ENCODE results near the gene PIAS4. TPM values are rescaled to one million over a fixed set of nuclear protein-coding genes. Genes with fewer than 3 reads are reported as not detected.

Gene PIAS4
- total and polyA plus RNA-seq, 2 donors (not counting 3 experiments of a cell fraction or from before 2014, with no cell fraction given) = 26.2 to 46.2 TPM

- H3K27ac ChIP-seq (ENCODE audit: insufficient read depth, low read depth, low read length) = no peak overlapping the region
- H4K20me1 ChIP-seq (replicated peaks; ENCODE audit: control insufficient read depth, extremely low read depth, insufficient read depth, low read length) = no peaks in the 10 kb centered on the region
- H3K79me2 ChIP-seq (ENCODE audit: control insufficient read depth, insufficient read depth, low read length) = no peaks in the 10 kb centered on the region
- CTCF ChIA-PET = interaction anchor here (1.0 to 2.0 kb wide), 4 partner anchors 8 to 58 kb away, joined by 3 to 7 read pairs (median 3); no protein-coding TSS in a partner anchor
- no peak overlapping the region for H3K9ac ChIP-seq (replicated peaks; ENCODE audit: extremely low read depth, insufficient read depth, low read length)
- POLR2A ChIA-PET = no interaction called here
- H2AFZ ChIP-seq (ENCODE audit: low read depth, low read length) = no peak overlapping the region
- H3K9me3 ChIP-seq (replicated peaks; ENCODE audit: control insufficient read depth, insufficient read depth, low read length) = no peaks in the 10 kb centered on the region
- DNase-seq (ENCODE audit: low read depth, low spot score) = no peak
- TF ChIP-seq POLR2AphosphoS5 (IDR thresholded peaks at IDR 0.05; ENCODE audit: insufficient read depth, low read depth, low read length) (no peak), JUN (IDR thresholded peaks at IDR 0.05; ENCODE audit: borderline replicate concordance, insufficient read depth, insufficient read length, low read depth) (no peak), MYC (IDR thresholded peaks at IDR 0.05; ENCODE audit: low read depth, low read length) (no peak), CTCF (IDR thresholded peaks at IDR 0.05; ENCODE audit: extremely low read depth in 1 of 2, insufficient read depth in 1 of 2, low read depth in 1 of 2, low read length in 2 of 2) (no peak), MAX (IDR thresholded peaks at IDR 0.05; ENCODE audit: insufficient read depth, insufficient read length) (no peak), GATA2 (IDR thresholded peaks at IDR 0.05; ENCODE audit: insufficient read depth, insufficient read length, low read depth, low read length) (no peak), POLR2A (IDR thresholded peaks at IDR 0.05; ENCODE audit: low read depth, low read length) (no peak), EZH2 (IDR thresholded peaks at IDR 0.05; ENCODE audit: borderline replicate concordance, low read depth, low read length, severe bottlenecking) (no peak), FOS (IDR thresholded peaks at IDR 0.05; ENCODE audit: borderline replicate concordance, insufficient read depth, low read length) (no peak)
- no peaks in the 10 kb centered on the region for H3K9me1 ChIP-seq (replicated peaks; ENCODE audit: control insufficient read depth, extremely low read depth, insufficient read depth, low read length)
- no peak overlapping the region for H3K4me2 ChIP-seq (ENCODE audit: insufficient read depth, low read length)
- H3K27me3 ChIP-seq (ENCODE audit: control insufficient read depth in 2 of 2, insufficient read depth in 2 of 2, low read length in 2 of 2) = no peaks in the 10 kb centered on the region
- BruUV-seq (replicated peaks) = no TSS peak
- dilution Hi-C loops (cut with MboI; ENCODE audit: extremely low pct_ligation_motif_present, low sequenced_read_pairs) = no loop called here
- FAIRE-seq = no peak
- no peaks in the 10 kb centered on the region for H3K36me3 ChIP-seq (ENCODE audit: control insufficient read depth in 2 of 2, extremely low read depth in 1 of 2, insufficient read depth in 2 of 2, low read length in 2 of 2)
- intact Hi-C loops (cut with micrococcal nuclease) = no loop called here
- H3K4me3 ChIP-seq (replicated peaks in 1 of 3; ENCODE audit: insufficient read depth in 1 of 3, low read depth in 1 of 3, low read length in 3 of 3) = no peak overlapping the region
- H3K4me1 ChIP-seq (ENCODE audit: control insufficient read depth, extremely low read depth, insufficient read depth, low read length) = peaks cover 4% of the 10 kb centered on the region
These were observed 74.0 kb downstream of the PIAS4 start for GRCh38 chr19:4081441-4082129.
